ENCODE data around the gene ZNF512B.

- TF ChIP-seq CBX3 (IDR thresholded peaks at IDR 0.05; ENCODE audit: low read depth) = no peak
- TF ChIP-seq CTCF (IDR thresholded peaks at IDR 0.05 in 2 of 3, conservative IDR thresholded peaks at IDR 0.05 in 1 of 3; ENCODE audit: borderline replicate concordance in 1 of 3, insufficient read depth in 1 of 3, low read depth in 2 of 3, low read length in 2 of 3) = no peak
- no peak for TF ChIP-seq EZH2phosphoT487 (IDR thresholded peaks at IDR 0.05; ENCODE audit: borderline replicate concordance)
- TF ChIP-seq JUND (IDR thresholded peaks at IDR 0.05) = no peak
- no peak for TF ChIP-seq POLR2A (IDR thresholded peaks at IDR 0.05; ENCODE audit: borderline replicate concordance, extremely low read depth, insufficient read depth, insufficient read length)
- TF ChIP-seq YY1 (IDR thresholded peaks at IDR 0.05; ENCODE audit: extremely low read depth, insufficient replicate concordance, low read depth, low read length) = no peak
- no peak for TF ChIP-seq POLR2AphosphoS5 (IDR thresholded peaks at IDR 0.05; ENCODE audit: low read depth, low read length)
- no peak for TF ChIP-seq REST (IDR thresholded peaks at IDR 0.05; ENCODE audit: low read depth)
- no peak for TF ChIP-seq ZNF274 (IDR thresholded peaks at IDR 0.05; ENCODE audit: low read depth, low read length)
- TF ChIP-seq FOSL1 (IDR thresholded peaks at IDR 0.05; ENCODE audit: low read depth) = no peak
- no peak for TF ChIP-seq CEBPB (IDR thresholded peaks at IDR 0.05; ENCODE audit: low read depth)
Measured at GRCh38 chr20:63977739-63978276, 8.1 kb upstream of the ZNF512B start.

Data from HCT116 (cell line).